Epithelial cell of prostate (primary cell): Measurements from ENCODE around the gene ARHGAP15.
A peak's percentile ranks its signal among the peaks of the same experiment; 100 is the strongest.

Experiments
- DNase-seq: peaks from one replicate; pipeline ENCODE4 v3.0.0-alpha.2; 2011; ENCODE audit warnings: low read depth, low spot score
- H3K27ac ChIP-seq: fragments of 450-650 bp; 2 replicates; pipeline ENCODE4 v1.5.1; 2017; ENCODE audit warnings: mild to moderate bottlenecking

ARHGAP15 gene

DNA sequence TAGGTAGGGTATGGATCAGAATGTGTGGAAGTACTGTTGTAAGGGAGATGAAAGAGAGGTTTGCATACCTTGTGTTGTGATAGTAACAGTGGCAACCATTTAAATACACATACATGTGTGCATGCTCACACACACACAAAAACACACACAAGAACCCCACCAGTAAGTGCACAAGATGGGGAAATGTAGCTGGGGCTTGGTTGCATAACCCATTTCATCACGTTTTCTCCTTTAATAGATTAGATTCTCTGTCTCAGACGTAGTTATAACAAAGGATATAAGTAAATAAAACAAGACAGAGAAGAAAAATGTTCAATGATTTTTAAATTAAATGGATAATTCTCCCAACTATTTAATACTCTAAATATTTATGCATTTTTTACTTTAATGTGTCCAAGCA, 13.4 kb downstream of the ARHGAP15 start:
- no peak for DNase-seq
- H3K27ac ChIP-seq, result no peak overlapping the region

DNA sequence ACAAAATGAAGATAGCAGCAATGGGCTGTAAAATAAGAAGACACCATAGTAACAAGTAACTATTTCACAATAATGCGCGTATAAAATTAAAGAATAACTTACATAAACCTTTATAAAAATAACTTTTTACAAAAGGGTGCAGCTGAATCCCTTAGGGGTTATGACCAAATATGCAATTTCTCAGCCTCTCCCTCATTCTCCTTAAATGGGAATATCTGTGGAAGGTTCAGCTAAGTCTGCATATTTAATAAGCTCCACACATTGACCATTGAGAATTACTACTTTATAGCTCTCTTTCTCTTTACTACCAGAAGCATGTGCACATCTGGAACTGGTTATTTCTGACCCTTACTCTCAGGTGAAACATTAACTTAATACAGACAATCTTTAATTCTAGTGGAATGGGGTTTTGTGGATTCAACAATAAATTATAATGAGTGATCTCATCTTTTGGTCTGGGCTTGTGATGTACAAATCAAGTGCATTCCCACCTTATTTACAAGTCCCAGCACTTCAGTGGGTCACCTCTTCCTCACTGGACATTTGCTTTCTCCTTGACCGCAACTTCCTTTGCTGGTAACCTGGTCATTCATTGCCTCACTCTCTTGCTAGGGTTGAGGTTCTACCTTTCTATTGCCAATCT, 15.7 kb downstream of the ARHGAP15 start:
- no peak overlapping the region for H3K27ac ChIP-seq
- no peak for DNase-seq

DNA sequence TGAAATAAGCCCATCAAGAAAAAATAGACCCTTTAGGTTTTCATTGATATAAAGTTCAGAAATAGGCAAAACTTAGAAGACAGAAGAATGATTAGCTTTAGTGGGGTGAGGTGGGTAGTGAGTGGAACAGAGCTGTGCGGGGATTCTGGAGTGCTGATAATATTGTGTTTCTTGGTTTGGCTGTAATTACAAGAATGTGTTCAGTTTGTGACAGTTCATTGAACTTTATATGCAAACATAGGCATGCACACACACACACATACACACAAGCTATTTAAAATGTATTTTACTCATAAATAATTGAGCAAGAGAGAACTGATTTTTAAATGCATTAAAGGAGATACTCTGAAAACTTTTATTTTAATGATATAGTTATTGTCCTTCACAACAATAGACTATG, 17.1 kb downstream of the ARHGAP15 start:
- no peak overlapping the region for H3K27ac ChIP-seq
- no peak for DNase-seq

DNA sequence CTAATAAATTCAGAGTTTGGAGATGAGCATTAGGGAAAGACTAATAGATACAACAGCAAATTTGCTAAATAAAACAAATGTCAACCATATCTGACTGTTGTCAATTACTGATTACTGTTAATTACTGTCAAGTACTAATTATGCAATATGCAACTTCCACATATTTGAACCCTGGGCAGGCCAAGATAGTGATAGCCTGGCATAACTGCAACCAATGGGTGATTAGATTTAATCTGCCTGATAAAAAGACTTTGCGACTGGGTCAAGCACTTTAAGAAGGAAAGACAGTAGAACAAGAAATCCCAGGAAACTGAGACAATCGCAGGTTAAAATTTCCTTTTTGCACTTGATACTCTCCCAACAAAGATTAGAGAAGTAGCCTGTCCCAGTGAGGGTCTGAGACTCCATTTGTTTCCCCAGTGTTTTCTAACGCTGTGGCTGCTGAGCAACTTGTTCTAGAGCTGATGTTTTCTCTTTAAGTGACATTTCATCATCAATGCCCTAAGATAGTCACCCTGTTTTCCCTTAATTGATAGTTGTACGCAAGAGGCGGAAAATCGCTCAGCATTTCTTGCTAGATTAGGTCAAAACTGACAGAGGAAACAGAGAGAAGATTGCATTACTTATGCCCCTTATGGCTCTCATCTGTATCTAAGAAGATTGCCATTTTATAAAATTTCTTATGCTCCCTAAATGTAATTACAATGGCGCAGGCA, 17.8 kb downstream of the ARHGAP15 start:
- H3K27ac ChIP-seq, result no peak overlapping the region
- no peak for DNase-seq

DNA sequence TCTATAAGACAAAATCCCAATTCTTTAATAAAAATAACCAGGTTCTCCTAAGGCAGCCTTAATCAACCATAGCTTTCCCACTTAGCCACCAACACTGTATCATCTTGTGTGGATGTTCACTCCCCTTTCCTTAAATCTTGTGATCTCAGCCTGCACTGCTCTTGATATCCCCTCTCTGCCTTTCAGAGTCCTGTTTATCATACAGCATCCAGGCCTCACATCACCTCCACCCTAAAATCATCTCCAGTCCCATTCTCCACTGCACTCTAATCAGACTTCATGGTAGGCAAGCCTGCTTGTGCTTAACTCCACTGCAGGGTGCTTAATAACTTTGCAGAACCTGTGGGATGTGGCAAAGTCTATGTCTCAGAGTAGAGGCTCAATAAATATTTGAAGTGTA, 18.8 kb downstream of the ARHGAP15 start:
- no peak for DNase-seq
- no peak overlapping the region for H3K27ac ChIP-seq

DNA sequence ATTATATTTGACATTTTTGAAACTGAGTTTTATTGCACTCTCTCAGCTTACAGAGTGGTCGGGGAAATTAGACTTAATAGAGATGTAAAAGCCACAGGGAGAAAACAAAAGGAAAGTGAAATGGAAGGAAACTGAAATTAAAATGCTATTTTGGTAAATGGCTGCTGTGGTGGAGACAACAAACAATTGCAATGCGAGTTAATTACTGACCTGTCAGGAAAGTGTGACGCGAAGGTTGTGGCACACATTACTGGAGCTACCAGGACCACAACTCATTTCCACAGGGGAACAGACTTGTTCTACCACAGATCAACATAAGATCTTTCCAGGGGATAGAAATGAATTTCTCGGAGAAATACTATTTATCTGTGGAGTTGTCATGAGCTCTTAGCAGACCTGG, 19.5 kb downstream of the ARHGAP15 start:
- no peak overlapping the region for H3K27ac ChIP-seq
- no peak for DNase-seq

DNA sequence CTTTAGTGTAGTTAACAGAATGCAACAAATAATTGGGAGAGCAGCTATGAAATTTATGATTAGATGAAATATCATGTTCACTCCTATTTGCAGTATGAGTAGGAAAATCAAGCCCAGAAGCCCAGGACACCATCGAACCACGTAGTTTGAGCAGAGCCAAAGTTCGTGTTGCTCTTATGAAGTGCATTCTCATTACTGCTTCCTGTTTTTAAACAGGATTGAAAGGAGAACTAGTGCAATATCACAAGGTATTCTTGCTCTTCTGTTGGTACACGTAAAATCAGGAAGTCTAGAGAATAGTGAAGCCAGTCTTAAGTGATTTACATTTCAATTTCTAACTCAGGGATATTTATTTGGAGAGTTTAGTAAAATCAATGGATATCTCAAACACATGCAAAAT, 21.1 kb downstream of the ARHGAP15 start:
- no peak overlapping the region for H3K27ac ChIP-seq
- DNase-seq, result no peak

DNA sequence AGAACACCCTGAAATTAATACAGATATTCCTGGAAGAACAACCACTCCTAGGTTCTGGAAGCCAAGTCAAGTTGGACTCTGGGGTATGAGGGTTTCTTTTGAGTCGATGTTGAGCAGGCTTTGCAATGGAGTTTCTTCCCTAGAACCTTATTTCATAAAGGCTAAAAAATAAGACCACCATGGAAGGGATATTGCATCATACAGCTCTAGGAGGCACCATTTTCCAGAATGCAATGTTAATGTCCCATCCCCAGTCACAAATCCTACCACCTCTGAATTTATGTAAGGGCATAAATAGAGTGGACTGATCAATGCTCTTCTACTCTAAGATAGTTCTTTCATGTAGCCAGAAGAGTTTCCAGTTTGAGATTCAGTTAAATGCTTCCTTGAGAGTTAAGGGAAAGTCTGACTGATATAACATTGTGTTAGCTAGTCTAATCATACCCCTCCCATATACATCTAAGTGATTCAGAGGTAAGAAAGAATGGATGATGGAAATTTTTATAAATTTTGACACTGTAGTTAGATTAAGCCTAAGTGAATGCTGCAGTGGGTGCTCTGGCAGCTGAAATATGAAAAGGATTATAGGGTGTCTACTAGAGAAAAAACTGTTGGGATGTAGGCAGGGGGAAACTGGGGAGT, 22.0 kb downstream of the ARHGAP15 start:
- no peak overlapping the region for H3K27ac ChIP-seq

DNA sequence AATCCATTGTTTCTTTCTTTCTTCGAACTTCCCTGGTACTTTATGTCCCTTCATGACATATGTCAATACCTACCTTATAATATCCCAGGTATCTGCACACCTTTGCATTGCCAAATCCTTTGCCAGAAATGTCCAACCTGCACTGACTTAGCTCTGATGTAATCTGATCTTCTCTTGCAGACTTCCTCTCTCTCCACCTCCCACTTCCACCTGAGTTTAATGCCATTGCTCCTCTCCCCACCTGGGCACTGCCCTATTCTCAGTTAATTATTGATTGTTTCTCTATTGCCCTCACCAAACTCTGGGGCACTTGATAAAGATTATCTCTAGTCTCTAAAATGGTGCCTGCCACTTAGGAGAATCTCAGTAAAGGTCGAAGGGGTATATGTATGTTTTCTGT, 23.0 kb downstream of the ARHGAP15 start:
- no peak overlapping the region for H3K27ac ChIP-seq
- DNase-seq, result no peak

More for the DNA sequence above, 22.0 kb downstream of the ARHGAP15 start:
- no peak for DNase-seq

DNA sequence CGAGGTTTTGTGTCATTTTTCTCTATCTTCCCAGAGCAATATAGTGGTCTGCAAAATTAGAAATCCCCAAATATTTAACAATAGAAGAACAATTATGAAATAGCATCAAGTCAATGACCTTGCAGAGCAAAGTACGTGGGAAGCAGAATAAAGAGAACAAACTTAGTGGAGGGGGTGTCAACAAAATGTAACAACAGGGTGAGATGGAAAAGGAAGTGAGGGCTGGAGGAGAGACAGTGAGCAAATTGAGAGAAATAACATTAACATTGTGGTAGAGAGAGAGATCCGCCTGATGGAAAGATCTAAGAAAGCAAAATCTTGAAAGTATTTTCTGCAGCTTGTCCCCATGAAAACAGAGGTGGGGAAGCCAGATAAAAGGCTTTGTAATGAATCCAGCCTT, 23.4 kb downstream of the ARHGAP15 start:
- DNase-seq, result no peak
- H3K27ac ChIP-seq, result no peak overlapping the region

DNA sequence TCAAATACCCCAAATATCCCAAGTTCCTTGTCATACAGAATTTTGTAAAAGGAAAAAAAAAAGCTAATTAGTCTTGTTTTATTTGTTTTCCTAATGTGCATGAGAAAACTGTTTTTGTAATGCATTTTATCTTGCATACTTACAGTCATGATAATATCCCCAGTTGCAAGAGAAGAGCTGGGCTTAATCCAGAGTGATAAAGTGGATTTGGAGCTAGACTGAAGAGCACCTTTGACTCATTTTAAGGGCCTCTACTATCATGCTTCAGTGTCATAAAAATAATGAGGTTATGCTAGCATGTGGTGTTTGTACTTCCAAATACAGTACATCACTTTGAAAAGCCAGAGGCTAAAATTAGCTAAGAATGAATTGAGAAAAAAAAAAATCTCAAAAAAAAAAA, 26.4 kb downstream of the ARHGAP15 start:
- DNase-seq, result no peak
- no peak overlapping the region for H3K27ac ChIP-seq

DNA sequence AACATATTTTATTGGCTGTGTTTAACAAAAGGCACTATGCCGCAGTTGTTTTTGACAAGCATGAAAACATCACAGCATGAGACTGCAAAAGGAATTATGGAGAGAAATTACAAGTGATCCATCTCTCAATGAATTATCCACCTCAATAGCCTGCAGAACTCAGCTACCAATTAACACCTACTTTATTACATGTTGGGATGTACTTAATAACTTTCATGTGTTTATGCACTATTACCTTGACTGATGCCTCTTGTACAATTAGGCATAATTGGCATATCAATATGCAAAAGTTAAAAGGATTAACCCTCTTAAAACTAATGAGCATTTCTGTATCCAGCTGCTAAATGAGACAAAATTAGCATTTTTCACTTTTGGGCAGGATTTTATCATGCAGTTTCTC, 27.8 kb downstream of the ARHGAP15 start:
- H3K27ac ChIP-seq, result no peak overlapping the region

DNA sequence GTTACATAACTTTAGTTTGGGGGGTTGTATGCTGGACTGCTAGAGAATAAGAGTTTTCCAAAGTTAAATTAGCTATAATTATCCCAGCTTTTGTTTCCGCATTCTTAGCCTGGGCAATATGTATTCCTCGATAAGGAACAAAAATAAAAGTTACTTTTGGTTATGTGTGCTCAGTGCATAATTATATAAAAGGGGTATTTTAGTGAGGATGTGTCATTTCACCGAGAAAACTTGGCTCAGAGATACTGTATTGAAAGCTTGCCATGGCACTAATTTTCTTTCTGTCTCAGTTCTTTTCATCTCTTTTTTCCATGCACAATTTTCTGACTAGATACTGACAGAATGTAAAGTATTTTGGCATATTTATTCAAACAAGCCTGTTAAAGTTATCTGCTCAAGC, 28.2 kb downstream of the ARHGAP15 start:
- DNase-seq, result no peak
- H3K27ac ChIP-seq, result no peak overlapping the region

More for the DNA sequence above, 27.8 kb downstream of the ARHGAP15 start:
- no peak for DNase-seq

DNA sequence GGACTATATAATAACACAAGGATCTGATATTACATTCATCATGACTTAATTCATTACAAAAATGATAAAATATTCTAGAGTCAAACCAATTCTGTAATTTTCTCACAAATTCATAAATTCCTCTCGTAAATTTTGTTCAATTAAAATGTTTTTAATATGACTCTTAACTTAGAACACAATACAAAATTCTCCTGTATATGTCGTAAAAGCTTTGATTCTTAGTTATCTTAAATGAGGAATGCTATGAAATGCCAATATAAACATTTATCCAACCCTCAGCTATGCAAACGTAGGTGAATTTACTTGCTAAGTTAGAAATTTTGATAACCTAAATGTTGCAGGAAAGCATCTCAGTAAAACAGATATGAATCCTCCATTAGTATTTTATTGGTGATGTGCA, 28.9 kb downstream of the ARHGAP15 start:
- DNase-seq, result no peak
- no peak overlapping the region for H3K27ac ChIP-seq

DNA sequence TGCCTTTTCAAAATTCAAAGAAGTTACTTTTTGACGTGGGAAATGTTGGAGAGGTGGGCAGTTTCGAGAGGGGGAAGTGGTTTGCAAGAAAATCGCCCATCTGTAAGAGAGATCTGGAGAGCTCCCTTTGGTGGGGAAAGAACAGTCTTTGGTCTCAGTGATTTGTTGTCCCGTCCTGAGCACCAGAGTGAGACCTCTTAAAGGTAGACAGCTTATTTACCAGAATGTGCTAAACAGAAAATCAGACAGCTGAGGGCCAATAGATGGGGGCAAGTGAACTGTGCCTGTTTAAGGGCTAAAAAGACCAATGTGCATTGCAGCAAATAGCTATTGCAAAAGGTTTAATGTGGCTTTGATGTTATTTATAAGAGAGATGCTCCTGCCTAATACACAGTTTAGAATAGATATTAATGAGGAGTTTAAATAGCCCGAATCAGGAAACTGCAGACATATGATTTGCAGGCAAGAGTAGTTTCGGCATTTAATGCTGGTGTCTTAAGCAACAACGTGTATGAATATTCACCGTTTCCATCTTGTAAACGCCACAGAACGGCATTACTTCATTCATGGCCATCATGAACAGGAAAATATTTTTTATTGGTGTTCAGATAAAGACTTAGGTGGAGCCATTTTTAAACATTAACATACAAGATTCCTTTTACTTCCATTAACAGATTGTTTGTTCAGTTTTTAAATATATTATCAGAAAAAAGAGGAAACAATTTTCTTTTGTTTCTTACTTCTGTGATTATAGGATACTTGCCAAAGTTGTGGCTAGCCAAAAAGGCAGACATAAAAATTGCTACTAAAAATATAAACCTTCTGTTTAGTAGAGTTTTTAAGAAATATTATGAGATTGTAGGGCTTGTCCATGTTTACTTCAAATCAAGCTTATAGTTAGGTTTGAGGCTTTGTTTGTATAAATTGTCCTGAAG, 29.6 kb downstream of the ARHGAP15 start:
- no peak for DNase-seq
- H3K27ac ChIP-seq, result no peak overlapping the region

DNA sequence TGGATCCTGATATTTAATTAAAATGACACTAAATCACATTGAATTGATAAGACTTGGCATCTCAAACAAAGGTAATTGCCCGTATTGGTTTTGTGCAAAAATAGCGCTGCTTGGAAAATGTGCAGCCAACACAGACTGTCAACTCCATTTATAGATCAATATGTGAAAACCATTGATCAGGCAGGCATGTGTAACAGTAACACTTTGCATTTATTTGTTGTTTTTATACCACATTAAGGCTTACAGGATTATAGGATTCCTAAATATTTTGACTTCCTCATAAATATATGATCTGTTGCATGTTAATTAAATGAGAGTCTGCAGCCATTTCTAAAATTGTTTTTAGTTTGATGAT, 30.2 kb downstream of the ARHGAP15 start:
- no peak for DNase-seq
- H3K27ac ChIP-seq, result no peak overlapping the region

DNA sequence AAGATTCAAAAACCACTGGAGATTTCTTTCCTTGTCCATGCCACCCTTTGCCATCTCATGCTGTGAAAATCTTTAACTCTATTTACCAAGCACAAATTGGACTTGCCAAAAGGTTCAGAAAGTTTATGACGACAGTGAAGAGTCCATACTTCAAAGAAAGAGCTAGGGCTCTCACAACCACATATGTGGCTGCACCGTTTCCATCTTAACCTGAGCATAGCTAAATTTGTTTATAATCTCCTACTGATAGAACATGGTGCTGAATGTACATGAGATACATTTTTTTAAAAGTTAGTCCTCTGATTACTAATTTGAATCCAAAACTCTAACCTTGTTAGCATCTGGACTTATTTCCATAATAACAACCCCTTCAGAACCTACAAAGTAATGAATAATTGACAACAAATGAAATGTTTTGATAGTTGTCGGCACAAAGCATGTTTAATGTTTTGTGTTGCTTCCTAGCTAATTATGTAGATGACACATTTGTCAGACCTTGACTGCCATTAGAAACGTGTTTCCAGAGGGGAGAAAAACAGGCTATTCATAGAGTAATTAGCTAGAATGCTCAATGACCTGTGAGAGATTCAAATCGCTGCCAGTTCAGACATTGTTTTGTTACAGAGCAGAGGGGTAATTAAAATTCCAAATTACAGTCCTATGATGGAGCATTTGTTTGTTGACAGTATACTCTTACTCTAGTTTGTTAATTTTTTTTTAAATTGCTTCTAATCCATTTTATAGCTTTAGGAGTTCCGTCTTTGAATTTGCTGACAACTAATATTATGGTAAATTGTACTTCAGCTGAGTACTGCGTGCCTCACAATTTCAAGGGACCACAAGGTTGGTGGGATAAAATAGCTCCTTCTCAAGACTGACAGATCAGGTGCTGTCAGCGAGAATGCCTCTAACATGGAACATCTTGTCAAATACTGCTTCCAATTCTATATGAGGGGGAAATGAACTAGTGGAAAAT, 31.8 kb downstream of the ARHGAP15 start:
- no peak for DNase-seq
- H3K27ac ChIP-seq, result no peak overlapping the region

DNA sequence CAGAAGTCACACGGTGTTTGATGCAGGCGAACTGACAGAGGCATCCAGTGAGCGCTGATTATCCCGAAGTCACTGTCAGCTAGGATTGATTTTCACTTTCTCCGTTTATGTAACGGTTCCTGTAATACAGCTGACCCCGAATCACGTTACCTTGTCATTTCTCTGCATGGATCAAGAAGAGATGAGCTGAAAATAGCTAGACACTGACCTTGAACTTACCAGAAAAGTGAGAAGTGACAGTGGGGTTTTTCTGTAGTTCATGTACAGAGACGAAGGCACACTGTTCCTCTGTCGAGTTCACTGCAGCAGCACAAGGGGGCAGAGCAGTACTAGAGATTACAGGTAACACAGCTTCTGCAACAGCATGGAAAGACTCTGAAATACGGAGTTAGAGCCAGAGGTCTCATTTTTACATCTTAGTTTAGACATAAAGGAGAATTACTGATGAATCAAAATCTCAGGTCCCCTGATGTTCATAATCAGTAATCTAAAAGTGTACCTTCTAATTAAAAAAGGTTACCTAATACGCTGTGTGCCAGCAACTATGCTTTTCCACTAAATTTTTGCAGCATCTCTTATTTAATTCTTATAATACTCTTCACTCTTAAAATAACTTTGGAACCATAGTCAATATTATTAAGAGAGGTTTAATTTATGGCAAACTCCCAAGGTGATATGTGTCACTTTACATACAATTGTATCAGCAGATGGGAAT, 33.1 kb downstream of the ARHGAP15 start:
- DNase-seq, result peak; percentile 0
- H3K27ac ChIP-seq, result no peak overlapping the region

DNA sequence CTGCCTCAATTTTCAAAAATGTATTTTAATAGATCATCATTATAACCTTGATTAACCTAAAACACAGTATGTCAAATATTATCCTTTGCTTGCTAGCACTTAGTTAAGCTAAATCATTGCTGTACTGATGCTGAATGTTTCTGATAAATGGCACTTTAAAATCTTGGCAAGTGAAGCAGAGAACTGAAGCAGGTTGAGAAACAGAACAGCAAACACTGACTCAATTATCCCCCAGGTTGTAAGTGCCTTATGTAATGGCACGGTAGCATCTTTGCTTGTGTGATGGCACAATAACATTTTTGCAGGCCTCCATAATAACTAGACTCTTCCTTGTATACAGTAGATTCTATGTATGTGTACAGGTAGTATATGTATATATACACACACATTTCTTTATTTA, 33.8 kb downstream of the ARHGAP15 start:
- no peak overlapping the region for H3K27ac ChIP-seq
- no peak for DNase-seq
